Measurements from ENCODE around the gene CCDC170.

DNA sequence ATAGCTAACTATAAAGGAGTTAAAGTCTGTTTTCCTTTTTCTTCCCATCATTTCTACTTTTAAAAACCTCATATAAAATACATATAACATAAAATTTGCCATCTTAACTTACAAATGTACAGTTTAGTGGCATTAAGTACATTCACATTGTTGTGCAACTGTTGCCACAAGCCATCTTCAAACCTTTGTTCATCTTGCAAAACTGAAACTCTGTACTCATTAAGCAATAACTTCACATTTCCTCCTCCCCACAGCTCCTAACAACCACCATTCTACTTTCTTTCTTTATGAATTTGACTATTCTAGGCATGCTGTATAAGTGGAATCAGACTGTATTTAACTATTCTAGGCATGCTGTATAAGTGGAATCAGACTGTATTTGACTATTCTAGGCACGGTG is 4.5 kb downstream of the CCDC170 start:
- TF ChIP-seq CTCF (IDR thresholded peaks at IDR 0.05; ENCODE audit: insufficient read depth, low read length) (no peak), GABPA (IDR thresholded peaks at IDR 0.05; ENCODE audit: low read depth) (no peak), POLR2AphosphoS5 (IDR thresholded peaks at IDR 0.05; ENCODE audit: low read depth) (peak; percentile 50; the same call in 1 of the 2 replicates)
- TF ChIP-seq, protein P1, sequence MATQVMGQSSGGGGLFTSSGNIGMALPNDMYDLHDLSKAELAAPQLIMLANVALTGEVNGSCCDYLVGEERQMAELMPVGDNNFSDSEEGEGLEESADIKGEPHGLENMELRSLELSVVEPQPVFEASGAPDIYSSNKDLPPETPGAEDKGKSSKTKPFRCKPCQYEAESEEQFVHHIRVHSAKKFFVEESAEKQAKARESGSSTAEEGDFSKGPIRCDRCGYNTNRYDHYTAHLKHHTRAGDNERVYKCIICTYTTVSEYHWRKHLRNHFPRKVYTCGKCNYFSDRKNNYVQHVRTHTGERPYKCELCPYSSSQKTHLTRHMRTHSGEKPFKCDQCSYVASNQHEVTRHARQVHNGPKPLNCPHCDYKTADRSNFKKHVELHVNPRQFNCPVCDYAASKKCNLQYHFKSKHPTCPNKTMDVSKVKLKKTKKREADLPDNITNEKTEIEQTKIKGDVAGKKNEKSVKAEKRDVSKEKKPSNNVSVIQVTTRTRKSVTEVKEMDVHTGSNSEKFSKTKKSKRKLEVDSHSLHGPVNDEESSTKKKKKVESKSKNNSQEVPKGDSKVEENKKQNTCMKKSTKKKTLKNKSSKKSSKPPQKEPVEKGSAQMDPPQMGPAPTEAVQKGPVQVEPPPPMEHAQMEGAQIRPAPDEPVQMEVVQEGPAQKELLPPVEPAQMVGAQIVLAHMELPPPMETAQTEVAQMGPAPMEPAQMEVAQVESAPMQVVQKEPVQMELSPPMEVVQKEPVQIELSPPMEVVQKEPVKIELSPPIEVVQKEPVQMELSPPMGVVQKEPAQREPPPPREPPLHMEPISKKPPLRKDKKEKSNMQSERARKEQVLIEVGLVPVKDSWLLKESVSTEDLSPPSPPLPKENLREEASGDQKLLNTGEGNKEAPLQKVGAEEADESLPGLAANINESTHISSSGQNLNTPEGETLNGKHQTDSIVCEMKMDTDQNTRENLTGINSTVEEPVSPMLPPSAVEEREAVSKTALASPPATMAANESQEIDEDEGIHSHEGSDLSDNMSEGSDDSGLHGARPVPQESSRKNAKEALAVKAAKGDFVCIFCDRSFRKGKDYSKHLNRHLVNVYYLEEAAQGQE (IDR thresholded peaks at IDR 0.05; ENCODE audit: insufficient replicate concordance, low read depth): no peak

Data from HL-60 (cell line).